Endothelial cell of umbilical vein (primary cell): ENCODE measurements around the gene SUV39H1. TPM values are rescaled to one million over a fixed set of nuclear protein-coding genes. Genes with fewer than 3 reads are reported as not detected.
A peak's percentile ranks its signal among the peaks of the same experiment; 100 is the strongest.

Experiments
- BruUV-seq: library from RNA; stranded (reverse); fragments of 400-500 nt; replicated peaks from 2 replicates; lab custom pipeline; 2021; lab: Mats Ljungman, UMichigan
- CTCF ChIA-PET: fragments of 300-600, 350-600 bp; sonication (Branson Sonifier 250); formaldehyde crosslinking; loops from one replicate; lab custom pipeline; 2021; ENCODE audit warnings: antibody characterized with exemption, inconsistent platforms; lab: Charles Lee
- POLR2A ChIA-PET: fragments of 300-600, 350-600 bp; sonication (Branson Sonifier 250); formaldehyde crosslinking; loops from one replicate; lab custom pipeline; 2021; ENCODE audit warnings: antibody characterized with exemption, inconsistent platforms; lab: Charles Lee
- DNase-seq: peaks from one replicate; pipeline ENCODE4 v3.0.0-alpha.2; 2011; ENCODE audit warnings: low read depth, low spot score
- FAIRE-seq: peaks from 2 replicates; lab custom pipeline; 2011; peaks lifted over from hg19 to GRCh38; lab: Jason Lieb, UNC
- H2AFZ ChIP-seq: 2 replicates; pipeline ENCODE4 v1.6.0; 2012; ENCODE audit warnings: low read depth, low read length, control low read depth, inconsistent platforms
- H3K27ac ChIP-seq: 2 replicates; pipeline ENCODE4 v1.5.1; 2011; ENCODE audit warnings: low read depth, mild to moderate bottlenecking, control low read depth, low read length, moderate library complexity; ENCODE audit not compliant: insufficient read depth
- H3K27me3 ChIP-seq, 2 experiments: 2 replicates each; pipeline versions ENCODE4 v1.6.0 to v1.6.1; 2011; ENCODE audit warnings: low read length in 2 of 2, mixed read lengths in 1 of 2; ENCODE audit not compliant: control insufficient read depth in 2 of 2, insufficient read depth in 2 of 2
- H3K36me3 ChIP-seq, 2 experiments: 2 replicates in 1 of 2; 3 replicates in 1 of 2; pipeline ENCODE4 v1.5.1; 2011; ENCODE audit warnings: low read length in 2 of 2, mild to moderate bottlenecking in 1 of 2, moderate library complexity in 1 of 2; ENCODE audit not compliant: control insufficient read depth in 2 of 2, insufficient read depth in 2 of 2; ENCODE audit errors: extremely low read depth in 1 of 2
- H3K4me1 ChIP-seq: 3 replicates; pipeline ENCODE4 v1.5.1; 2011; ENCODE audit warnings: mild to moderate bottlenecking, low read length; ENCODE audit not compliant: control insufficient read depth, insufficient read depth; ENCODE audit errors: extremely low read depth
- H3K4me2 ChIP-seq: 2 replicates; pipeline ENCODE4 v1.6.1; 2011; ENCODE audit warnings: low read length, control low read depth, mixed read lengths; ENCODE audit not compliant: insufficient read depth
- H3K4me3 ChIP-seq, 3 experiments: fragments of 200-600 bp in 1 of 3; sonication (generic), shearing (Covaris generic) in 1 of 3; replicated peaks in 1 of 3; 2 replicates each; pipeline ENCODE4 v1.5.1; 2011 to 2016; ENCODE audit warnings: control low read depth in 3 of 3, low read length in 3 of 3, mild to moderate bottlenecking in 2 of 3, inconsistent platforms in 1 of 3, low read depth in 1 of 3, moderate library complexity in 1 of 3; ENCODE audit not compliant: insufficient read depth in 1 of 3
- H3K79me2 ChIP-seq: 2 replicates; pipeline ENCODE4 v1.6.0; 2012; ENCODE audit warnings: low read length, inconsistent platforms; ENCODE audit not compliant: control insufficient read depth, insufficient read depth
- H3K9ac ChIP-seq: replicated peaks from 2 replicates; pipeline ENCODE3; 2011; ENCODE audit warnings: low read length, control low read depth; ENCODE audit not compliant: insufficient read depth; ENCODE audit errors: extremely low read depth
- H3K9me1 ChIP-seq: replicated peaks from 3 replicates; pipeline ENCODE4 v1.6.0; 2011; ENCODE audit warnings: mild to moderate bottlenecking, low read length; ENCODE audit not compliant: control insufficient read depth, insufficient read depth; ENCODE audit errors: extremely low read depth
- H3K9me3 ChIP-seq: replicated peaks from 2 replicates; pipeline ENCODE4 v1.5.1; 2012; ENCODE audit warnings: low read length, inconsistent platforms; ENCODE audit not compliant: control insufficient read depth, insufficient read depth
- H4K20me1 ChIP-seq: replicated peaks from 2 replicates; pipeline ENCODE3; 2011; ENCODE audit warnings: mild to moderate bottlenecking, low read length; ENCODE audit not compliant: control insufficient read depth, insufficient read depth; ENCODE audit errors: extremely low read depth
- CTCF ChIP-seq, 2 donors: IDR thresholded peaks; 1 replicate in 1 of 2; 2 replicates in 1 of 2; pipeline ENCODE4 v1.5.1; 2011; ENCODE audit warnings: low read length in 2 of 2, mild to moderate bottlenecking in 2 of 2, moderate library complexity in 2 of 2, control low read depth in 1 of 2, inconsistent platforms in 1 of 2, low read depth in 1 of 2; ENCODE audit not compliant: insufficient read depth in 1 of 2; ENCODE audit errors: extremely low read depth in 1 of 2
- EZH2 ChIP-seq: IDR thresholded peaks from 2 replicates; pipeline ENCODE4 v1.6.1; 2012; ENCODE audit warnings: borderline replicate concordance, low read depth, mild to moderate bottlenecking, moderate library complexity, low read length, inconsistent platforms; ENCODE audit not compliant: severe bottlenecking
- FOS ChIP-seq: IDR thresholded peaks from 2 replicates; pipeline ENCODE4 v1.6.1; 2011; ENCODE audit warnings: mild to moderate bottlenecking, low read length, moderate library complexity, borderline replicate concordance; ENCODE audit not compliant: insufficient read depth
- GATA2 ChIP-seq: IDR thresholded peaks from 2 replicates; pipeline ENCODE4 v1.7.0; 2011; ENCODE audit warnings: low read depth, mild to moderate bottlenecking, moderate library complexity, mixed read lengths, low read length; ENCODE audit not compliant: insufficient read length, insufficient read depth
- JUN ChIP-seq: IDR thresholded peaks from 2 replicates; pipeline ENCODE4 v1.6.1; 2011; ENCODE audit warnings: borderline replicate concordance, low read depth; ENCODE audit not compliant: insufficient read length, insufficient read depth
- MAX ChIP-seq: IDR thresholded peaks from 2 replicates; pipeline ENCODE4 v1.6.1; 2011; ENCODE audit not compliant: insufficient read depth, insufficient read length
- MYC ChIP-seq: IDR thresholded peaks from one replicate; pipeline ENCODE4 v1.6.1; 2011; ENCODE audit warnings: mild to moderate bottlenecking, low read depth, low read length
- POLR2A ChIP-seq: IDR thresholded peaks from 2 replicates; pipeline ENCODE4 v1.6.1; 2012; ENCODE audit warnings: low read depth, mild to moderate bottlenecking, control low read depth, low read length
- POLR2AphosphoS5 ChIP-seq: IDR thresholded peaks from 2 replicates; pipeline ENCODE4 v1.6.1; 2012; ENCODE audit warnings: low read depth, mild to moderate bottlenecking, control low read depth, low read length, moderate library complexity; ENCODE audit not compliant: insufficient read depth
- dilution Hi-C: fragments of 300-500 bp; cut with MboI; formaldehyde crosslinking; loops from one replicate; pipeline ENCODE4 v1.15.0; 2019; ENCODE audit warnings: low sequenced_read_pairs; ENCODE audit not compliant: extremely low pct_ligation_motif_present
- intact Hi-C: fragments of 100-400 bp; cut with micrococcal nuclease; formaldehyde crosslinking; loops from one replicate; pipeline ENCODE4 v1.10.0; 2022
- polyA plus RNA-seq, 4 experiments: library from polyadenylated mRNA; depleted of rRNA in 3 of 4; stranded (reverse) in 3 of 4; unstranded in 1 of 4; fragments of >200 nt; gene quantifications; 2 replicates each; pipeline versions ENCODE4 v1.2.1 to v1.2.3, GENCODE V29; 2011 to 2012; ENCODE audit warnings: missing spikeins in 1 of 4
- total RNA-seq: library from RNA; stranded (reverse); gene quantifications from 2 replicates; pipeline ENCODE4 v1.2.3, GENCODE V29; 2021

SUV39H1 gene
- total and polyA plus RNA-seq, 2 donors (not counting 3 experiments of a cell fraction or from before 2014, with no cell fraction given): 18.2 to 19.0 TPM

GRCh38 chrX:48696909-48697727 lies 584 bp downstream of the SUV39H1 start:
- peak overlapping the region; percentile 60 to 76 (median 72) for H3K4me3 ChIP-seq
- dilution Hi-C loops (no loop called here), intact Hi-C loops (loop anchor here (1.0 to 2.0 kb wide), 5 partner anchors 20 to 200 kb away; partner anchors contain the start of genes PQBP1, TIMM17B and WDR13)
- peaks cover 4 to 7% of the 10 kb centered on the region in 2 experiments for H3K36me3 ChIP-seq
- POLR2A ChIA-PET: no interaction called here
- peak overlapping the region; percentile 72 for H2AFZ ChIP-seq
- no peaks in the 10 kb centered on the region for H3K9me1 ChIP-seq
- H3K27ac ChIP-seq: peak overlapping the region; percentile 57
- H3K9ac ChIP-seq: peak overlapping the region; percentile 88
- TF ChIP-seq GATA2 (no peak), CTCF (IDR thresholded peaks at IDR 0.05; ENCODE audit: extremely low read depth in 1 of 2, insufficient read depth in 1 of 2, low read depth in 1 of 2, low read length in 2 of 2) (no peak), EZH2 (no peak), FOS (no peak), POLR2AphosphoS5 (no peak), MAX (no peak), POLR2A (no peak), JUN (no peak), MYC (no peak)
- BruUV-seq: no TSS peak
- no peaks in the 10 kb centered on the region for H3K9me3 ChIP-seq
- CTCF ChIA-PET: no interaction called here
- peaks cover 5% of the 10 kb centered on the region for H3K4me1 ChIP-seq
- FAIRE-seq (peak; percentile 55), DNase-seq (peak; percentile 15)
- peaks cover 28% of the 10 kb centered on the region for H3K79me2 ChIP-seq
- H4K20me1 ChIP-seq: no peaks in the 10 kb centered on the region
- H3K27me3 ChIP-seq: no peaks in the 10 kb centered on the region
- peak overlapping the region; percentile 84 for H3K4me2 ChIP-seq
